Trophoblast cell (in vitro differentiated cells and primary cell): Measurements from ENCODE around the gene RASL10B.
A peak's percentile ranks its signal among the peaks of the same experiment; 100 is the strongest.

ENCODE experiments used
- DNase-seq, 2 donors: peaks; one replicate each; pipeline ENCODE4 v3.0.0-alpha.2; 2016
- H2AFZ ChIP-seq: 2 replicates; pipeline ENCODE4 v1.6.1; 2013; ENCODE audit warnings: low read length, moderate library complexity, mild to moderate bottlenecking; ENCODE audit not compliant: insufficient read depth, poor library complexity
- H2AK5ac ChIP-seq: 2 replicates; pipeline ENCODE4 v1.6.1; 2013; ENCODE audit warnings: mild to moderate bottlenecking, low read length
- H2BK120ac ChIP-seq: 2 replicates; pipeline ENCODE4 v1.6.1; 2013; ENCODE audit warnings: low read length, mild to moderate bottlenecking, moderate library complexity; ENCODE audit not compliant: insufficient read depth, poor library complexity
- H2BK12ac ChIP-seq: 2 replicates; pipeline ENCODE4 v1.6.1; 2013; ENCODE audit warnings: mild to moderate bottlenecking, low read length, moderate library complexity
- H2BK5ac ChIP-seq: 2 replicates; pipeline ENCODE4 v1.6.1; 2013; ENCODE audit warnings: low read length, low read depth, moderate library complexity, mild to moderate bottlenecking; ENCODE audit not compliant: poor library complexity
- H3K14ac ChIP-seq: 2 replicates; pipeline ENCODE4 v1.6.1; 2013; ENCODE audit warnings: mild to moderate bottlenecking, low read length
- H3K18ac ChIP-seq: 2 replicates; pipeline ENCODE4 v1.6.1; 2013; ENCODE audit warnings: mild to moderate bottlenecking, low read length
- H3K23ac ChIP-seq: 2 replicates; pipeline ENCODE4 v1.6.1; 2013; ENCODE audit warnings: low read length
- H3K27ac ChIP-seq: 2 replicates; pipeline ENCODE4 v1.5.1; 2013; ENCODE audit warnings: low read depth, mild to moderate bottlenecking, inconsistent platforms, low read length, moderate library complexity
- H3K27me3 ChIP-seq: 2 replicates; pipeline ENCODE4 v1.6.1; 2013; ENCODE audit warnings: inconsistent platforms, mild to moderate bottlenecking, low read length, moderate library complexity; ENCODE audit not compliant: insufficient read depth
- H3K36me3 ChIP-seq, 2 experiments: 1 replicate in 1 of 2; 2 replicates in 1 of 2; pipeline ENCODE4 v1.6.1; 2013; ENCODE audit warnings: low read length in 2 of 2, mild to moderate bottlenecking in 2 of 2, moderate library complexity in 1 of 2; ENCODE audit not compliant: insufficient read depth in 2 of 2, control insufficient read depth in 1 of 2
- H3K4ac ChIP-seq: 2 replicates; pipeline ENCODE4 v1.6.1; 2013; ENCODE audit warnings: low read depth, mild to moderate bottlenecking, low read length, moderate library complexity
- H3K4me1 ChIP-seq, 2 experiments: 1 replicate in 1 of 2; 2 replicates in 1 of 2; pipeline ENCODE4 v1.6.1; 2013; ENCODE audit warnings: low read length in 2 of 2, mild to moderate bottlenecking in 2 of 2, moderate library complexity in 1 of 2; ENCODE audit not compliant: insufficient read depth in 2 of 2, control insufficient read depth in 1 of 2
- H3K4me2 ChIP-seq: 2 replicates; pipeline ENCODE4 v1.6.1; 2013; ENCODE audit warnings: inconsistent platforms, mild to moderate bottlenecking, low read length, moderate library complexity
- H3K4me3 ChIP-seq: 2 replicates; pipeline ENCODE4 v1.5.1; 2013; ENCODE audit warnings: mild to moderate bottlenecking, low read depth, low read length, inconsistent platforms
- H3K79me1 ChIP-seq: one replicate; pipeline ENCODE4 v1.6.1; 2013; ENCODE audit warnings: low read length
- H3K79me2 ChIP-seq: 2 replicates; pipeline ENCODE4 v1.6.1; 2013; ENCODE audit warnings: low read length, mild to moderate bottlenecking; ENCODE audit not compliant: control insufficient read depth, insufficient read depth, poor library complexity
- H3K9ac ChIP-seq: 2 replicates; pipeline ENCODE4 v1.6.1; 2013; ENCODE audit warnings: mild to moderate bottlenecking, low read length
- H3K9me3 ChIP-seq: 2 replicates; pipeline ENCODE4 v1.6.1; 2013; ENCODE audit warnings: low read depth, mild to moderate bottlenecking, control low read depth, inconsistent platforms, low read length; ENCODE audit not compliant: insufficient read depth
- H4K12ac ChIP-seq: 2 replicates; pipeline ENCODE4 v1.6.1; 2013; ENCODE audit warnings: low read depth, mild to moderate bottlenecking, low read length, moderate library complexity
- H4K8ac ChIP-seq: 2 replicates; pipeline ENCODE4 v1.6.1; 2013; ENCODE audit warnings: low read depth, mild to moderate bottlenecking, low read length, moderate library complexity
- H4K91ac ChIP-seq: one replicate; pipeline ENCODE4 v1.6.1; 2013; ENCODE audit warnings: low read depth, mild to moderate bottlenecking, low read length, moderate library complexity
- WGBS: extraction: QIAGEN DNeasy Blood & Tissue Kit; methylation state at CpG from one replicate; pipeline ENCODE4 v1.1.7; 2013; ENCODE audit warnings: missing lambda C conversion rate; ENCODE audit not compliant: insufficient read length, insufficient coverage; ENCODE audit errors: extremely low coverage; 5-methylcytosine and 5-hydroxymethylcytosine counted together

The RASL10B gene

GRCh38 chr17:35716173-35716572, 15.3 kb upstream of the RASL10B start:
- WGBS: no CpG with 5 or more reads among the region's 3 CpGs

GRCh38 chr17:35716897-35717465, 14.5 kb upstream of the RASL10B start:
- Histone ChIP-seq H2BK12ac (no peak overlapping the region), H3K14ac (no peak overlapping the region), H4K12ac (no peak overlapping the region), H2BK120ac (no peak overlapping the region), H3K79me2 (no peaks in the 10 kb centered on the region), H3K4me2 (no peak overlapping the region), H3K23ac (no peak overlapping the region), H3K9ac (no peak overlapping the region), H3K27ac (no peak overlapping the region), H3K27me3 (no peaks in the 10 kb centered on the region), H3K4me3 (no peak overlapping the region), H2BK5ac (no peak overlapping the region), H3K4ac (no peak overlapping the region), H3K36me3 (peaks cover 2 to 4% of the 10 kb centered on the region in 2 experiments), H2AK5ac (no peak overlapping the region), H4K8ac (no peak overlapping the region), H3K79me1 (no peaks in the 10 kb centered on the region), H3K18ac (no peak overlapping the region), H3K9me3 (no peaks in the 10 kb centered on the region), H2AFZ (no peak overlapping the region), H3K4me1 (peaks cover 0 to 10% of the 10 kb centered on the region in 2 experiments), H4K91ac (no peak overlapping the region)
- peak in 1 of 2 donors; percentile 63 for DNase-seq
- no CpG with 5 or more reads among the region's 4 CpGs for WGBS

More at GRCh38 chr17:35716173-35716572, 15.3 kb upstream of the RASL10B start:
- no peak overlapping the region for H3K23ac ChIP-seq
- H3K79me1 ChIP-seq: no peaks in the 10 kb centered on the region
- DNase-seq: no peak
- H3K18ac ChIP-seq: no peak overlapping the region
- no peak overlapping the region for H2BK5ac ChIP-seq
- no peak overlapping the region for H2BK12ac ChIP-seq
- H2AFZ ChIP-seq: no peak overlapping the region
- H2BK120ac ChIP-seq: no peak overlapping the region
- no peaks in the 10 kb centered on the region for H3K79me2 ChIP-seq
- no peak overlapping the region for H3K27ac ChIP-seq
- no peak overlapping the region for H3K9ac ChIP-seq
- no peak overlapping the region for H3K14ac ChIP-seq
- H3K27me3 ChIP-seq: no peaks in the 10 kb centered on the region
- H4K12ac ChIP-seq: no peak overlapping the region
- no peak overlapping the region for H4K8ac ChIP-seq
- H3K4me3 ChIP-seq: no peak overlapping the region
- H3K4me2 ChIP-seq: no peak overlapping the region
- no peak overlapping the region for H3K4ac ChIP-seq
- H3K36me3 ChIP-seq: peaks cover 1 to 2% of the 10 kb centered on the region in 2 experiments
- peaks cover 0 to 10% of the 10 kb centered on the region in 2 experiments for H3K4me1 ChIP-seq
- H2AK5ac ChIP-seq: no peak overlapping the region
- no peak overlapping the region for H4K91ac ChIP-seq
- H3K9me3 ChIP-seq: no peaks in the 10 kb centered on the region

DNA sequence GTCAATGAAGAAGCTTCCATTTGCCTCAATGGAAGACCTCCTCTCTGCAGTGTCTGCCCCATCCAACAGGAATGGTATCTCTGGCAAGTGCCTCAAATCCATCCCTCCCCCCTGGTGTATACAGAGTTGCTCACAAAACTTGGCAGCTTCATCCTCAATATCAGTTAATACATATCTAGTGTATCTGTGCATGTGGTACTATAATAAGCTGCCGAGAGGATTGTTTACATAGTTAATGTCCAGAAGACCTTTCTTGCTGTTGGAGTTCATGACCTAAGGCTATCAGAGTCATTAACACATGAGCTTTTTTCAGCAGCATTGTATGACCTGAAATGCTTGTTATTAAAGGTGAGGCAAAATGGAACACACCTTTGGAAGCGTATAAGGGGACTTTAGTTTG, 14.0 kb upstream of the RASL10B start:
- Histone ChIP-seq H3K79me1 (no peaks in the 10 kb centered on the region), H3K18ac (no peak overlapping the region), H2AK5ac (no peak overlapping the region), H3K4me1 (peaks cover 0 to 10% of the 10 kb centered on the region in 2 experiments), H3K9ac (no peak overlapping the region), H3K23ac (no peak overlapping the region), H3K4me3 (no peak overlapping the region), H2BK5ac (no peak overlapping the region), H3K79me2 (no peaks in the 10 kb centered on the region), H3K9me3 (no peaks in the 10 kb centered on the region), H3K27ac (no peak overlapping the region), H2AFZ (no peak overlapping the region), H4K12ac (no peak overlapping the region), H3K4ac (no peak overlapping the region), H2BK120ac (no peak overlapping the region), H4K91ac (no peak overlapping the region), H3K4me2 (no peak overlapping the region), H3K27me3 (no peaks in the 10 kb centered on the region), H3K36me3 (peaks cover 2 to 4% of the 10 kb centered on the region in 2 experiments), H3K14ac (no peak overlapping the region), H2BK12ac (no peak overlapping the region), H4K8ac (no peak overlapping the region)
- no CpG with 5 or more reads among the region's 2 CpGs for WGBS
- no peak for DNase-seq

DNA sequence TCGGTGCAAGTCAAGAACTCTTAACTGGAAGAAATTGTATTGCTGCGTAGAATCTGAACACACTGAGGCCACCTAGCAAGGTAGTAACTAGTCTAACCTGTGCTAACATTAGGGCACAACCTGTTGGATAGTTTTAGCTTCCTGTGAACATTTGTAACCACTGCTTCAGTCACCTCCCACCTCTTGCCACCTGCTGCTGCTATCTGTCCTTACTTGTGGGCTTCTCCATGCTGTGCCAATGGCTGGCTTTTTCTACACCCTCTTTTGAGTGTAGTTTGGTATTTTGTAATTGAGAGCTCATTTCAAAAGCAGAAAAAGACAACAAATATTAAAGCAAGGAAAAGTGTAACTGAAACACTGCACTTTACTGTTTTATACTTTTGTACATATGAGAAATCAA, 7.7 kb upstream of the RASL10B start:
- no peak overlapping the region for H3K9ac ChIP-seq
- no peak overlapping the region for H4K8ac ChIP-seq
- H3K79me2 ChIP-seq: no peaks in the 10 kb centered on the region
- no peak overlapping the region for H3K27ac ChIP-seq
- no peak overlapping the region for H3K14ac ChIP-seq
- H3K23ac ChIP-seq: no peak overlapping the region
- no peak overlapping the region for H2BK5ac ChIP-seq
- no peak overlapping the region for H4K91ac ChIP-seq
- no peak overlapping the region for H3K4ac ChIP-seq
- H4K12ac ChIP-seq: no peak overlapping the region
- WGBS: no CpG with 5 or more reads among the region's 2 CpGs
- H3K18ac ChIP-seq: no peak overlapping the region
- H3K36me3 ChIP-seq: peaks cover 4 to 16% of the 10 kb centered on the region in 2 experiments
- H3K9me3 ChIP-seq: no peaks in the 10 kb centered on the region
- H3K4me2 ChIP-seq: no peak overlapping the region
- H2AFZ ChIP-seq: no peak overlapping the region
- H2BK12ac ChIP-seq: no peak overlapping the region
- no peaks in the 10 kb centered on the region for H3K79me1 ChIP-seq
- H3K4me3 ChIP-seq: no peak overlapping the region
- no peak for DNase-seq
- no peak overlapping the region for H2AK5ac ChIP-seq
- no peaks in the 10 kb centered on the region for H3K27me3 ChIP-seq
- H3K4me1 ChIP-seq: peaks cover 10 to 21% of the 10 kb centered on the region in 2 experiments
- no peak overlapping the region for H2BK120ac ChIP-seq
